Trophoblast cell (in vitro differentiated cells and primary cell): ENCODE data around the gene B9D2.

Experiments used
- DNase-seq, 2 donors: peaks; one replicate each; pipeline ENCODE4 v3.0.0-alpha.2; 2016
- H2AFZ ChIP-seq: 2 replicates; pipeline ENCODE4 v1.6.1; 2013; ENCODE audit warnings: low read length, moderate library complexity, mild to moderate bottlenecking; ENCODE audit not compliant: insufficient read depth, poor library complexity
- H2AK5ac ChIP-seq: 2 replicates; pipeline ENCODE4 v1.6.1; 2013; ENCODE audit warnings: mild to moderate bottlenecking, low read length
- H2BK120ac ChIP-seq: 2 replicates; pipeline ENCODE4 v1.6.1; 2013; ENCODE audit warnings: low read length, mild to moderate bottlenecking, moderate library complexity; ENCODE audit not compliant: insufficient read depth, poor library complexity
- H2BK12ac ChIP-seq: 2 replicates; pipeline ENCODE4 v1.6.1; 2013; ENCODE audit warnings: mild to moderate bottlenecking, low read length, moderate library complexity
- H2BK5ac ChIP-seq: 2 replicates; pipeline ENCODE4 v1.6.1; 2013; ENCODE audit warnings: low read length, low read depth, moderate library complexity, mild to moderate bottlenecking; ENCODE audit not compliant: poor library complexity
- H3K14ac ChIP-seq: 2 replicates; pipeline ENCODE4 v1.6.1; 2013; ENCODE audit warnings: mild to moderate bottlenecking, low read length
- H3K18ac ChIP-seq: 2 replicates; pipeline ENCODE4 v1.6.1; 2013; ENCODE audit warnings: mild to moderate bottlenecking, low read length
- H3K23ac ChIP-seq: 2 replicates; pipeline ENCODE4 v1.6.1; 2013; ENCODE audit warnings: low read length
- H3K27ac ChIP-seq: 2 replicates; pipeline ENCODE4 v1.5.1; 2013; ENCODE audit warnings: low read depth, mild to moderate bottlenecking, inconsistent platforms, low read length, moderate library complexity
- H3K27me3 ChIP-seq: 2 replicates; pipeline ENCODE4 v1.6.1; 2013; ENCODE audit warnings: inconsistent platforms, mild to moderate bottlenecking, low read length, moderate library complexity; ENCODE audit not compliant: insufficient read depth
- H3K36me3 ChIP-seq, 2 experiments: 1 replicate in 1 of 2; 2 replicates in 1 of 2; pipeline ENCODE4 v1.6.1; 2013; ENCODE audit warnings: low read length in 2 of 2, mild to moderate bottlenecking in 2 of 2, moderate library complexity in 1 of 2; ENCODE audit not compliant: insufficient read depth in 2 of 2, control insufficient read depth in 1 of 2
- H3K4ac ChIP-seq: 2 replicates; pipeline ENCODE4 v1.6.1; 2013; ENCODE audit warnings: low read depth, mild to moderate bottlenecking, low read length, moderate library complexity
- H3K4me1 ChIP-seq, 2 experiments: 1 replicate in 1 of 2; 2 replicates in 1 of 2; pipeline ENCODE4 v1.6.1; 2013; ENCODE audit warnings: low read length in 2 of 2, mild to moderate bottlenecking in 2 of 2, moderate library complexity in 1 of 2; ENCODE audit not compliant: insufficient read depth in 2 of 2, control insufficient read depth in 1 of 2
- H3K4me2 ChIP-seq: 2 replicates; pipeline ENCODE4 v1.6.1; 2013; ENCODE audit warnings: inconsistent platforms, mild to moderate bottlenecking, low read length, moderate library complexity
- H3K4me3 ChIP-seq: 2 replicates; pipeline ENCODE4 v1.5.1; 2013; ENCODE audit warnings: mild to moderate bottlenecking, low read depth, low read length, inconsistent platforms
- H3K79me1 ChIP-seq: one replicate; pipeline ENCODE4 v1.6.1; 2013; ENCODE audit warnings: low read length
- H3K79me2 ChIP-seq: 2 replicates; pipeline ENCODE4 v1.6.1; 2013; ENCODE audit warnings: low read length, mild to moderate bottlenecking; ENCODE audit not compliant: control insufficient read depth, insufficient read depth, poor library complexity
- H3K9ac ChIP-seq: 2 replicates; pipeline ENCODE4 v1.6.1; 2013; ENCODE audit warnings: mild to moderate bottlenecking, low read length
- H3K9me3 ChIP-seq: 2 replicates; pipeline ENCODE4 v1.6.1; 2013; ENCODE audit warnings: low read depth, mild to moderate bottlenecking, control low read depth, inconsistent platforms, low read length; ENCODE audit not compliant: insufficient read depth
- H4K12ac ChIP-seq: 2 replicates; pipeline ENCODE4 v1.6.1; 2013; ENCODE audit warnings: low read depth, mild to moderate bottlenecking, low read length, moderate library complexity
- H4K8ac ChIP-seq: 2 replicates; pipeline ENCODE4 v1.6.1; 2013; ENCODE audit warnings: low read depth, mild to moderate bottlenecking, low read length, moderate library complexity
- H4K91ac ChIP-seq: one replicate; pipeline ENCODE4 v1.6.1; 2013; ENCODE audit warnings: low read depth, mild to moderate bottlenecking, low read length, moderate library complexity
- WGBS: extraction: QIAGEN DNeasy Blood & Tissue Kit; methylation state at CpG from one replicate; pipeline ENCODE4 v1.1.7; 2013; ENCODE audit warnings: missing lambda C conversion rate; ENCODE audit not compliant: insufficient read length, insufficient coverage; ENCODE audit errors: extremely low coverage; 5-methylcytosine and 5-hydroxymethylcytosine counted together

Gene B9D2

DNA sequence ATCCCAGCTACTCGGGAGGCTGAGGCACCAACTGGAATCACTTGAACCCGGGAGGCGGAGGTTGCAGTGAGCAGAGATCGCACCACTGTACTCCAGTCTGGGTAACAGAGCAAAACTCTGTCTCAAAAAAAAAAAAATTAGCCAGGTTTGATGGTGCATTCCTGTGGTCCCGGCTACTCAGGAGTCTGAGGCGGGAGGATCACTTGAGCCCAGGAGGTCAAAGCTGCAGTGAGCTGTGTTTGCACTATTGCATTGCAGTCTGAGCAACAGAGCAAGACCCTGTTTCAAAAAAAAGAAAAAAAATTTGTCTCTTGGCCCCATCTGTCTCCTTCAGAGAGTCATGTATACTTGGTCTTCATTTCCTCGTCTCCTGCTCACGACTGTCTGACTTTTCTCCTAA is 52.3 kb downstream of the B9D2 start:
- Histone ChIP-seq H3K4me2 (peak overlapping the region; percentile 78), H3K4me3 (no peak overlapping the region), H3K36me3 (peaks cover 30 to 39% of the 10 kb centered on the region in 2 experiments), H3K4me1 (peaks cover 5 to 13% of the 10 kb centered on the region in 2 experiments), H3K79me2 (peaks cover 4% of the 10 kb centered on the region), H2BK5ac (no peak overlapping the region), H3K27ac (no peak overlapping the region), H3K18ac (no peak overlapping the region), H3K4ac (peak overlapping the region; percentile 14), H2BK120ac (no peak overlapping the region), H4K12ac (no peak overlapping the region), H3K79me1 (peaks cover 8% of the 10 kb centered on the region), H2AK5ac (no peak overlapping the region), H3K23ac (no peak overlapping the region), H2AFZ (no peak overlapping the region), H2BK12ac (no peak overlapping the region), H4K91ac (no peak overlapping the region), H3K27me3 (no peaks in the 10 kb centered on the region), H4K8ac (no peak overlapping the region), H3K14ac (no peak overlapping the region), H3K9me3 (no peaks in the 10 kb centered on the region), H3K9ac (no peak overlapping the region)
- DNase-seq: no peak
- WGBS: no CpG with 5 or more reads among the region's 8 CpGs

DNA sequence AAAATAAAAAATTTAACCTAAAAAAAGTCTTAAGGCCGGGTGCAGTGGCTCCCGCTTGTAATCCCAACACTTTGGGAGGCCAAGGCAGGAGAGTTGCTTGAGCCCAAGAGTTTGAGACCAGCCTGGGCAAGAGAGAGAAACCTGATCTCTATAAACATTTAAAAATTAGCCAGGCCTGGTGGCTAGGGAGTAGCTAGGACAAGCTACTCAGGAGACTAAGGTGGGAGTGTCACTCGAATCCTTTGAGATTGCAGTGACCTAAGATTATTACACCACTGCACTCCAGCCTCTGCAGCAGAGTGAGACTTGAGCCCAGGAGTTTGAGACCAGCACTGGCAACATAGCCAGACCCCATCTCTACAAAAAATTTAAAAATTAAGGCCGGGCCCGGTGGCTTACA is 52.9 kb downstream of the B9D2 start:
- H3K9ac ChIP-seq: no peak overlapping the region
- no peak overlapping the region for H2AFZ ChIP-seq
- H3K4me1 ChIP-seq: peaks cover 5 to 13% of the 10 kb centered on the region in 2 experiments
- H3K79me2 ChIP-seq: peaks cover 4% of the 10 kb centered on the region
- H3K4me3 ChIP-seq: no peak overlapping the region
- no peaks in the 10 kb centered on the region for H3K27me3 ChIP-seq
- no peak overlapping the region for H3K4ac ChIP-seq
- H2AK5ac ChIP-seq: no peak overlapping the region
- H4K12ac ChIP-seq: no peak overlapping the region
- H2BK12ac ChIP-seq: no peak overlapping the region
- H3K9me3 ChIP-seq: no peaks in the 10 kb centered on the region
- WGBS: no CpG with 5 or more reads among the region's 5 CpGs
- no peak overlapping the region for H3K23ac ChIP-seq
- H3K14ac ChIP-seq: no peak overlapping the region
- H2BK5ac ChIP-seq: no peak overlapping the region
- H4K8ac ChIP-seq: no peak overlapping the region
- peaks cover 8% of the 10 kb centered on the region for H3K79me1 ChIP-seq
- peaks cover 30 to 39% of the 10 kb centered on the region in 2 experiments for H3K36me3 ChIP-seq
- H2BK120ac ChIP-seq: no peak overlapping the region
- no peak overlapping the region for H3K18ac ChIP-seq
- H3K27ac ChIP-seq: no peak overlapping the region
- peak overlapping the region; percentile 78 for H3K4me2 ChIP-seq
- H4K91ac ChIP-seq: no peak overlapping the region
- no peak for DNase-seq

DNA sequence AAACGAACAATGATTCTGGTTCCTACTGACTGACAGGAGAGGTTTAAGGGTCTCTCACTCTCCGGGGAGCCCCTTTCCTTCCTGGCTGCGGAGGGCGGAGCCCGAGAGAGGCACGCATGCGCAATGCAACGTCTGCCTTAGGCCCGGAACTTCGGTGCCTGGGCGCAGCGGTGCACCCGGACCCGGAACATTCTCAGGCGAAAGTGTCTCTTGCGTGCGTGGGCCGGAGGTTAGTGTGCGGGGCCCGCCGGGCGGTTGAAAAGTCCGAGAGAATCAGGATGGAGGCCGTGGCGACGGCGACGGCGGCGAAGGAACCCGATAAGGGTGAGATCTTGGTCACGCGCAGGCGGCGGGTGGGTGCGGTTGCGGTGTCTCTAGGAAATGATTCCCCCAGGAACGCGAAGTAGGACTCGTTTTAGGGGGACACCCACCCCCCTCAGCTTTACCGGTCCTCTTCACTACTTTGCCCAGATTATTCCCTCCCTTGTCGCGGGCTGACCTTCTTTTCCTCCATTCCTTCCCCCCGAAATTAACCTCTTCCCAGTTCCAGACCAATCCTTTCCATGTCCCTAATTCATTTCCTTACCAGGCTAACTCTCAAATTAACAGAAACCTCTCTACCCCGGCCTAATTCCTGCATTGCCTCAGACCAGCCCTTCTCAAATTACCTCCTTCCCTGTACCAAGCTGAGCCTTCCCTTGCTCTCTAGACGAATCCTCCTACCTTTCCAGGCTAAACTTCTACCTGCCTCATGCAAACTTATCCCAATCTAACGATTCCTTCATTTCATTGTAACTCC is 53.7 kb downstream of the B9D2 start, which contains the start of gene CCDC97:
Gene CCDC97, plus strand, starts transcription at position 140 of the 799 bp plus-strand sequence. Its CDS starts 139 bp downstream, at position 279.
- peak; percentile 72 to 89 for DNase-seq
- H3K79me2 ChIP-seq: peaks cover 4% of the 10 kb centered on the region
- H4K91ac ChIP-seq: peak within 1 kb of the TSS; percentile 92
- H3K4ac ChIP-seq: peak within 1 kb of the TSS; percentile 81
- peak within 1 kb of the TSS; percentile 90 for H2BK120ac ChIP-seq
- peak within 1 kb of the TSS; percentile 95 for H2BK5ac ChIP-seq
- peak within 1 kb of the TSS; percentile 90 for H3K9ac ChIP-seq
- peaks cover 5 to 13% of the 10 kb centered on the region in 2 experiments for H3K4me1 ChIP-seq
- H3K14ac ChIP-seq: peak within 1 kb of the TSS; percentile 93
- H3K18ac ChIP-seq: peak within 1 kb of the TSS; percentile 95
- WGBS: no CpG with 5 or more reads among the region's 47 CpGs
- peak within 1 kb of the TSS; percentile 90 for H2AFZ ChIP-seq
- H4K12ac ChIP-seq: peak within 1 kb of the TSS; percentile 86
- H2BK12ac ChIP-seq: peak within 1 kb of the TSS; percentile 1
- peak within 1 kb of the TSS; percentile 97 for H4K8ac ChIP-seq
- H3K36me3 ChIP-seq: peaks cover 38 to 39% of the 10 kb centered on the region in 2 experiments
- no peaks in the 10 kb centered on the region for H3K9me3 ChIP-seq
- no peak within 1 kb of the TSS for H3K23ac ChIP-seq
- peak within 1 kb of the TSS; percentile 92 for H3K27ac ChIP-seq
- peak within 1 kb of the TSS; percentile 75 for H2AK5ac ChIP-seq
- H3K4me2 ChIP-seq: peak within 1 kb of the TSS; percentile 78
- peak within 1 kb of the TSS; percentile 83 for H3K4me3 ChIP-seq
- H3K79me1 ChIP-seq: peaks cover 8% of the 10 kb centered on the region
- H3K27me3 ChIP-seq: no peaks in the 10 kb centered on the region

DNA sequence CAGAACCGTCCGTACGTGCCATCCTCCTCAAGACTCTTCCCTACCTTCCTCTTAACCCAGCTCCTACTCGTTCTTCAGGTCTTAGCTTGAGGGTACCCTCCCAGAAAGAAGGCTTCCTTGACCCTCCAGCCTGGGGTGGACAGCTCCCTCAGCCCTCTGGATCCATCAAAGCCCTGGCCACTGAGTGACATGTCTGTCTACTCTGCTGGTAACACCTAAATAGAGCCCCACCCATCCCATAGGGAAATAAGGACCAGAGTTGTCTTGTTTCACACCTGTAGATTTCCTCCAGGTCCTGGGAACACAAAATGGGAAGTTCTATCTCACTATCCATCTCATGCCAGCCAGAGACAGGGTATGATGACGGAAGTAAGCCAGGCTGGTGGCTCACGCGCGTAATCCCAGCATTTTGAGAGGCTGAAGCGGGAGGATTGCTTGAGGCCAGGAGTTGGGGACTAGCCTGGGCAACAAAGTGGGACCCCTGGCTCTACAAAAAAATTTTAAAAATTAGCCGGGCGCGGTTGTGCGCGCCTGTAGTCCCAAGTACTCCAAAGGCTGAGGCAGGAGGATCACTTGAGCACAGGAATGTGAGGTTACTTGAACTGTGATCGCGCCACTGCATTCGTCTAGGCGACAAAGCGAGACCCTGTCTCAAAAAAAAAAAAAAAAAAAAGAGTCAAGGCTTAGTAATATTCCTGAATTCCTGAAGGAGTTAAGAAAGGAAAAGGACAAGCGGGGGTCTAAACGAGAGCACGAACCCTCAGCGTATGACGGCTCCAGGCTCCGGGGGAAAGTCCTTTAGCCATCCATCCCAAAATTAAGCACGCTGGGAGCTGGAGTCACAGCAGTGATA is 54.5 kb downstream of the B9D2 start:
- no CpG with 5 or more reads among the region's 26 CpGs for WGBS
- Histone ChIP-seq H3K4ac (peak overlapping the region; percentile 57), H2AK5ac (peak overlapping the region; percentile 75), H2BK12ac (peak overlapping the region; percentile 1), H3K27me3 (no peaks in the 10 kb centered on the region), H2BK120ac (no peak overlapping the region), H3K79me2 (peaks cover 4% of the 10 kb centered on the region), H3K36me3 (peaks cover 44 to 48% of the 10 kb centered on the region in 2 experiments), H3K18ac (peak overlapping the region; percentile 10), H4K12ac (peak overlapping the region; percentile 45), H3K4me2 (peak overlapping the region; percentile 78), H3K4me3 (peak overlapping the region; percentile 83), H3K23ac (no peak overlapping the region), H2AFZ (no peak overlapping the region), H3K4me1 (peaks cover 5 to 13% of the 10 kb centered on the region in 2 experiments), H4K91ac (peak overlapping the region; percentile 41), H2BK5ac (peak overlapping the region; percentile 24), H3K14ac (peak overlapping the region; percentile 47), H3K79me1 (peaks cover 8% of the 10 kb centered on the region), H3K27ac (peak overlapping the region; percentile 92), H4K8ac (peak overlapping the region; percentile 64), H3K9me3 (no peaks in the 10 kb centered on the region), H3K9ac (peak overlapping the region; percentile 90)
- DNase-seq: peak in 1 of 2 donors; percentile 47
